ENCODE measurements around the gene BDH1.

Gene BDH1

GRCh38 chr3:197504641-197505121 is 51.1 kb downstream of the BDH1 start:
- no peak for DNase-seq

GRCh38 chr3:197504229-197504628 is 51.5 kb downstream of the BDH1 start:
- no peak for DNase-seq

- no peak for DNase-seq
Observed at GRCh38 chr3:197503652-197504051, 52.1 kb downstream of the BDH1 start.

- peak; percentile 31 to 60 for DNase-seq
Observed at GRCh38 chr3:197501879-197502620, 53.7 kb downstream of the BDH1 start.

GRCh38 chr3:197501496-197501878 is 54.3 kb downstream of the BDH1 start:
- DNase-seq = peak in 1 of 2 experiments; percentile 23

DNA sequence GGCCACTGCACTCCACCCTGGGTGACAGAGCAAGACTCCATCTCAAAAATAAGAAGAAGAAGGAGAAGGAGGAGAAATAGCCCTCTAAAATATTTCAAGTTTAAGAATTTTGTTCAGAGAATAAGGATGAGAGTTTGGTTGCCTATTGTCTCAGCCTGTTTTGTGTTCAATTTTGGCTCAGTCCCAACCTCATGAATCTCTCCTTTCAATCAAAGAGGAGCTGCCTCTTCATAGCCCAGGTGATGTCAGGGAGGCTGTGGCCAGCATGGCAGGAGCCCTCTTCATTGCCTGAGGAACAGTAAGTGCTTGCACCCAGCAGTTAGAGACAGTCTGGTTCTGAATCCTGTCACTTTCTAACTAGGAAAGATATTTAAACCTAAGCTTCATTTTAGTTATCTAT is 55.0 kb downstream of the BDH1 start:
- DNase-seq = no peak

- no peak for DNase-seq
Observed at GRCh38 chr3:197499427-197499826, 56.3 kb downstream of the BDH1 start.

GRCh38 chr3:197498499-197499241 is 57.1 kb downstream of the BDH1 start:
- no peak for DNase-seq

DNA sequence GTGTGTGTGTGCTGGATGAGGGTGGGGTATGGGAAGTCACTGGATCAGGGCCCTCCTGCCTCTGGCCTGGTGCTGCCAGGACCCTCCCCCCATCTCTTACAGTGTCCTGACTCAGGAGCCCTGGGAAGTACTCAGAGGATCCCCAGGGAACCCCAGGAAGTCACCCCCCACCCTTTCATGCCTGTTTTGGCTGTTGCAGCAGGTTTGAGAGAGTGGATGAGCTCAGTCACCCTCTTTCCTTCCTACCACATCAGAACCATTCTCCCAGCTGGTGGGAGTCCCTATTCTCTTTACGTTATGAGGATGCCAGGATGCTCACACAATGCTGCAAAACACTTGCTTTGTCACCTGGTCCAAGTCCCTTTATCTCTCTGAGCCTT is 59.0 kb downstream of the BDH1 start:
- DNase-seq = no peak

GRCh38 chr3:197495999-197496745 is 59.6 kb downstream of the BDH1 start:
- no peak for DNase-seq

DNA sequence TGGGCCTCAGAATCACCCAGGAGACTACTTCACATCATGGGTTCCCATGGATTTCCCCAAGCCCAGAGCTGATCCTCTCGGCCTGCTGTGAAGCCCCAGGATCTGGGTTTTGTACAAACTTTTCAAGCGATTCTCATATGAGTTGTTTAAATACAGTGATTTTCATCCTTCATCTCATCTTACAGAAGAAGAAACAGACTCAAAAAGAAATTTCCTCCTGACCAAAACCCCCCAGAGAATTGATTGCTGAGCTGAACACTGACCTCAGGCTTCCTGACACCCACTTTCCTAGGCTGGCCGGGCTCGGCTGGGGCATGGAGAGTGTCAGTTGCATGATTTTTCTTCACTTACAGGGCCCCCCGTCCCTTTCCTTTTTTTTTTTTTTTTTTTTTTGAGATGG is 60.3 kb downstream of the BDH1 start:
- no peak for DNase-seq

DNA sequence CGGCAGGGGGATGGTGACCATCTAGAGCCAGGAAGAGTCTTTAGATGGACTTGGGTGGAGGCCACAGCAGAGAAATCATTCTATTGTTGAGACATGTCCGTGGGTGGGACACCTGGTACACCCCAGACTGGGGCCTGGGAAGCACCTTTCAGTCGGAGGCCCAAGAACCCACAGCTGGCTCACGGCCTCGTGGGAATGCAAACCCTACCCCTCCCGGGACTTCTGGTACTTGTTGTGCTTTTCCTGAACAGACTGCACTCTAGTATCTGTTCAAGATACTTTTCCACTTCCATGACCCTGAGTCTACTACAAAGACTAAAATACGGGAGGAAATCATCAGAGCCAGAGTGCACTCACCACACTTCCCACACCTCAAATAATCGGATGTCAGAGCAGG is 60.7 kb downstream of the BDH1 start:
- DNase-seq = no peak

DNA sequence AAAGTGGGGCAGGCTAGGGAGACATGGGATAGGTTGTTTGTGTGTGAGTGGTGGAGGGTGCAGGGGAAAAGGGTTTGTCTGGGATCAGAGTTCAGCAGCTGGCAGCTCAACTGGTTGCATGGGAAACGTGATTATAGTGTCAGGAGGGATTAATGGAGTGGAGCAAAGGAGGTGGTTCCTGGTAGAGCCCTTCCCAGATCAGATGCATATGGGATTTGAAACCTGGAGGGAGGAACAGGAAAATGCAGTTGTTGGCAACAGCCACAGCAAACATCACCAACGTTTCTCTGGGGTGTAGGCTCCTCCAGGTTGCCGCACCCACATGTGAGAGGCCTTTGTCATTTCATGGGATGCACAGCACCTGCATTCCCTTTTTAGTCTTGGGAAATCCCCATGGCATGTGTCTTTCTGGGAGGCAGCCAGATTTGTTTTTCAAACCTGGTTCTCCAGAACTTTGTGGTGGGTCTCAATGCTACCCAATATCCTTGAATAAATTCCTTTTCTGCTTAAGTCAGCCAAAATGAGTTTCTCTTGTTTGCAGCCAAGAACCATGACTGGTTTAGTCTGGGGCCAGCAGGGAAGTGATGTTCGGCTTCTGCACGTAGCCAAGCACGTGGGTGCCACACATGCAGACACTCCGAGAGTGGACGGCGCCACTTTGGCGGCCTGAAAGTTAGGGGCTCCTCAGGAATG is 61.3 kb downstream of the BDH1 start:
- no peak for DNase-seq

GRCh38 chr3:197493049-197493448 is 62.7 kb downstream of the BDH1 start:
- DNase-seq = no peak

DNA sequence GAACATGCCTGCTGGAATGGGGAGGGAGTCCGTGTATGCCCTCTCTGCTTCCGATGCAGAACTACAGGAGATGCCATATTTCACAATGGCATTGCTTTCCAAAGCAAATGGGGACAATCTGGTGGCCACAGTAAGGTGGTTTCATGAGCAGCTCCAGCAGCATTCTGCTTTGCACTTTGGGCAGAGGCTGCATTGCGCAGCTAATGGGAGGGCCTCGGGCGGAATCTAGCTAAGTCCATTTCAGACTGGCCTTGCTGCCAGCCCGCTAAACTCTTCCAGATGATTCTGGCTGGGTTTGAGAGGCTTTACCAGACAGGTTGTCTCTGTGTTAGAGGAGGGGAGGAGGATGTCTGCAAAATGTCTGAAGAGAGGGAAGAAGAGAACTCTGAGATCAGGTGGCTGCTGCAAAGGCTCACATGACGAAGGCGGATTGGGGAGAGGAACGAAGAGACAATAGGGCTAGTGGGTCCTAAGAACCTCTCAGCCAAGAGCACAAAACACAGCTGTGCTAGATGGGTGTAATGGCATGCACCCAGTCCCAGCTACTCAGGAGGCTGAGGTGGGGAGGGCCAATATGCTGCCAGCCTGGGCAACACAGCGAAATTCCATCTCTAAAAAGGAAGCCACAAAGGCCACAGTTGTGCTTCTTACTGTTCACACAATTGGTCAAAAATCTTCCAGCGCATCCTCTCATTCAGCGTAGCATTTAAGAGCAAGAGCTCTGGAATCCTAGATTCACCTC is 63.7 kb downstream of the BDH1 start:
- DNase-seq = no peak

GRCh38 chr3:197491478-197491877 is 64.3 kb downstream of the BDH1 start:
- no peak for DNase-seq

- DNase-seq = no peak
Observed at GRCh38 chr3:197490098-197491058, 65.4 kb downstream of the BDH1 start.

DNA sequence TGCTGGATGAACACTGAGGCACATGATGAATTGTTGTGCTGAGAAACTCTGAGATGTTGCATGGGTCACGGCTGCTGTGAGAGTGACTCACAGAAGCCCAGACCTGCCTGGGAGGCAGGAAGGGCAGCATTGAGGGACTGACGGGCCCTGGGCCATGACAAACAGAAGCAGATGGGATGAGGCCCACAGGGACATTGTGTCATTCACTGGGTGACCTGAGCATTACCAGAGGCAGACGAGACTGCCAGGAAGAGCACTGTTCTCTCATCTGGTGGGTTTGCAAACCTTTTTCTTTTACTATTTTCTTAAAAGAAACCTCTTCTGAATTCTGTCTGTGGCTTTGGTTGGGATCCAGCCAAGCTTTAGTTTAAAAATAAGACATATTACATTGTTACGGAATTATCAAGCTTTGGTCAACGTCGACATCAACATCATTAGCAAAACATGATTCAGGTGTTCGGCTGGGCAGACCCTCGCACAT is 67.8 kb downstream of the BDH1 start:
- DNase-seq = no peak

DNA sequence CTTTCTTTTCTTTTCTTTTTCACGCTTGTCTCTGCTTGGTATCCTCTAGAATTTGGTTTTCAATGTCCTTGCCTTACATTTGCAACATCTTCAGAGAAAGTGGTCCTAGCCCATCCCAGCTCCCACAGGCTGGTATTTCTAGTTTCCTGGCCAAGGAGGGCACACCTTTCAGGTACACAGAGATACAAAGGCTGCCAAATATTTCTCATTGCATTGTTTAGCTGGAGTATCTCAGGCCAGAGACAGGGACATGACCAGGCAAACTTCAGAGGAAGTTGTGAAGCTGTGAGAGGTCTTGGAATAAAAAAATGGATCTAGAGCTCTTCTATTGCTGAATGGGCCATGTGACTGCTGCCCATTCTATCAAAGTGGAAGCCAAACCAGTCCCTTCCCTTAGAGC is 68.9 kb downstream of the BDH1 start:
- no peak for DNase-seq

DNA sequence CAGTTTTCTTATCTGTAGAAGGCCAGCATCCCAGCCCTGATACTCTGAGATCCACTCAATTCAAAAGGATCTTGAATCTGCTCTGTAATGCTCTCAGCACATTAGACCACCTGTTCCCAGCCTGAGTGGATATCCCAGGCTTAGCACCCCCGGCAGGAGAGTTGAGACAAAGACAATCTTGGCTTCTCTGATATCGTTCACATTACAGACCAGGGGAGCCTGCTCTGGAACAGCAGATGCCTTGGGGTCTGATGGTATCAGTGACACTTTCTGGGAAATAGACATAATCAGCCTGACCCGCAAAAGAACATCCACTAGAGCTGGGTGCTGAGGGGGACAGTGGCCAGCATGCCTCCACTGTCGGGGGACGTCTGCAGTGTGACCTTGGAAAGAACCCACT is 70.6 kb downstream of the BDH1 start:
- DNase-seq = no peak
